NCI-H1694 (cell line): ENCODE results near the gene NFKBIL1.
A peak's percentile ranks its signal among the peaks of the same experiment; 100 is the strongest.
"Not testable (repeated sequence)": the region's sequence is repeated elsewhere in the genome, so short reads cannot be mapped to it uniquely, and the experiment has no call there.

Experiments
- DNase-seq: peaks from one replicate; lab custom pipeline; 2025; lab: John Stamatoyannopoulos, UW

The NFKBIL1 gene, protein sequence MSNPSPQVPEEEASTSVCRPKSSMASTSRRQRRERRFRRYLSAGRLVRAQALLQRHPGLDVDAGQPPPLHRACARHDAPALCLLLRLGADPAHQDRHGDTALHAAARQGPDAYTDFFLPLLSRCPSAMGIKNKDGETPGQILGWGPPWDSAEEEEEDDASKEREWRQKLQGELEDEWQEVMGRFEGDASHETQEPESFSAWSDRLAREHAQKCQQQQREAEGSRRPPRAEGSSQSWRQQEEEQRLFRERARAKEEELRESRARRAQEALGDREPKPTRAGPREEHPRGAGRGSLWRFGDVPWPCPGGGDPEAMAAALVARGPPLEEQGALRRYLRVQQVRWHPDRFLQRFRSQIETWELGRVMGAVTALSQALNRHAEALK

GRCh38 chr6:31546958-31547726 lies at the start of gene NFKBIL1:
NFKBIL1 (plus strand) TSS chr6:31547608; CDS start chr6:31547695, 87 bp downstream.
- DNase-seq = peak; percentile 93

GRCh38 chr6:31498748-31499147 lies 48.7 kb upstream of the NFKBIL1 start:
- no peak for DNase-seq

DNA sequence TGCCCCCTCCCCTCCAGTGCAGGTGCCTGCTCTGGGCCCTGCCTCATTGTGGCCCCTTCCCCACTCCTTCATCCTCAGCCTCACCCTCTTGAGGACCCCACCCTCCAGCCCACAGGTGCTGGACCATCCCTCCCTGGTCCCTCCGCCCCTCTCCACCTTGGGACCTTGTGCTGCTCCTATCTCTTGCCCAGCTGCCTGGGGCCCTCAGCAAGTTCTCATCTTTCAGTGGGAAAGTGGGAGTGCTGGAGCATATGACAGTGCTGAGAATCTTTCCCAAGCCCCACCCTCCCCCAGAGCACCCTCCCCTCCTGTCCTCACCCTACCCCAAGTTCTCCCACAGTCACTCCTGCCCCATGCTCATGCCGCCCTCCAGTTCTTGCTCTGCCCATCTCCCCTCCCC lies 47.8 kb upstream of the NFKBIL1 start:
- DNase-seq = not testable (repeated sequence)

DNA sequence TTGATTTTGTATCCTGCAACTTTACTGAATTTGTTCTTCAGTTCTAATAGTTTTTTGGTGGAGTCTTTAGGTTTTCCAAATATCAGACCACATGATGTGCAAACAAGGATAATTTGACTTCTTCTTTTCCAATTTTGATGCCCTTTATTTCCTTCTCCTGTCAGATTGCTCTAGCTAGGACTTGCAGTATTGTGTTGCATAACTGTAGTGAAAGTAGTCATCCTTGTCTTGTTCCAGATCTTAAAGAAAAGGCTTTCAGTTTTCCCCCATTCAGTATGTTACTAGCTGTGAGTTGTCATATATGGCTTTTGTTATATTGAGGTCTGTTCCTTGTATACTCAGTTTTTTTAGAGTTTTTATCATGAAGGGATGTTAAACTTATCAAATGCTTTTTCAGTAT lies 44.8 kb upstream of the NFKBIL1 start:
- no peak for DNase-seq

- not testable (repeated sequence) for DNase-seq
These were observed 38.4 kb upstream of the NFKBIL1 start for GRCh38 chr6:31509036-31509435.

DNA sequence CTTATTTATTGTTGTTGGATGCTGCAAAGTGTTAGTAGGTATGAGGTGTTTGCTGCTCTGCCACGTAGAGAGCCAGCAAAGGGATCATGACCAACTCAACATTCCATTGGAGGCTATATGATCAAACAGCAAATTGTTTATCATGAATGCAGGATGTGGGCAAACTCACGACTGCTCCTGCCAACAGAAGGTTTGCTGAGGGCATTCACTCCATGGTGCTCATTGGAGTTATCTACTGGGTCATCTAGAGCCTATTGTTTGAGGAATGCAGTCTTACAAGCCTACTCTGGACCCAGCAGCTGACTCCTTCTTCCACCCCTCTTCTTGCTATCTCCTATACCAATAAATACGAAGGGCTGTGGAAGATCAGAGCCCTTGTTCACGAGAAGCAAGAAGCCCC lies 37.4 kb upstream of the NFKBIL1 start:
- no peak for DNase-seq

GRCh38 chr6:31513456-31514165 lies 33.8 kb upstream of the NFKBIL1 start:
- no peak for DNase-seq

DNA sequence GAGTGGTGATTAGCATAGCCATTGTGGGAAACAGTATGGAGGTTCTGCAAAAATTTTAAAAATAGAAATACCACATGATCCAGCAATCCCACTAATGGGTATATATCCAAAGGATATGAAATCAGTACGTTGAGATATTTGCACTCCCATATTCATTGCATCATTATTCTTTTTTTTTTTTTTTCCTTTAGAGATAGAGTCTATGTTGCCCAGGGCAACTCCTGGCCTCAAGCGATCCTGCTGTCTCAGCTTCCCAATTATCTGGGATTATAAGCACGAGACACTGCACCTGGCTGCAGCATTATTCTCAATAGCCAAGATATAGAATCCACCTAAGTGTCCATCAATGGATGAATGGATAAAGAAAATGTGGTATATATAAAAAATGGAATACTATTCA lies 25.6 kb upstream of the NFKBIL1 start:
- no peak for DNase-seq

DNA sequence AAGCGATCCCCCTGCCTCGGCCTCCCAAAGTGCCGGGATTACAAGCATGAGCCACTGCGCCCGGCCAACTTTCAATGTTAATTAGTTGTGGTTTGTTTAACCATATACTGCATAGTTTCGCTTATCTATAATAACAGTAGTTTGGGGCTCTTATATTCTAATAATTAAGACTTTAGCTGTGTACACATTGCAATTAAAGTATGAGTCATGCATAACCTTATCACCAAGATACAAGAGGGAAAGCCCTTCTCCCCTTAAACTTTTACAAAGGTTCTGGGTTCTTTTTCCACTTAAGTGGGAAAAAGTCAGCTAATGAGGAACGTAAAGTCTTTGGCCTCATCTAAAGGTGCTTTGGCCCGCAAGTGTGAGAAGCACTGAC lies 21.9 kb upstream of the NFKBIL1 start:
- no peak for DNase-seq

DNA sequence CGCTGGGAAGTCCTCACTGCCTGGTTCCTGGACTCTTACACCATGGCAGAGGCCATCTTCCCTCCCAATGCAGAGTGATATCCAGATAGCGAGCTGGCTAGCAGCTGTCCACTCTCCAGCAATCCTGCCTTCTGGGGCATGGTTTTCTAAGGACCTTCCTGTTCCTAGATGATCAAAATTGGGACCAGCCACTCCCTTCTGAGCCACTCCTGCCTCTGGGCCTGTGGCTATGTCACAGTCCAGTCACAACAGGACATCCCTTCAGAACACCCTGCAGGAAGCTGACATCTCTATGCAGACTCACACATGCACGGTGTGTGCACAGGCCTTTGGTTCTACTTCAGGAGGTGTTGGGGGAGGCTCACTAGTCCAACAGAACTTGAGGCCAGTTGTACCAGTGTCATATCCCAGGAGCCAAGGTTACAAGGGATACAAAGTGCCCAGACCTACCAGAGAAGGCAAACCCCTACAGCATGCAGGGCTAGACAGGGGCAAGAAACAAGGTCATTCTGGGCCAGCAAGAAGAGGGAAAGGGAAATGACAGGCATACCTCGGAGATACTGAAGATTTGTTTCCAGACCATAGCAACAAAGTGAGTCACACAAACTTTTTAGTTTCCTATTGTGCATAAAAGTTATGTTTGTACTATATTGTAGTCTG lies 21.3 kb upstream of the NFKBIL1 start:
- no peak for DNase-seq

GRCh38 chr6:31528307-31528777 lies 19.1 kb upstream of the NFKBIL1 start:
- DNase-seq = no peak

- DNase-seq = no peak
These were observed 18.5 kb upstream of the NFKBIL1 start, which contains the start of gene MCCD1 for GRCh38 chr6:31528821-31529328. MCCD1 (plus strand) TSS chr6:31528962; CDS start chr6:31529015, 53 bp downstream.

GRCh38 chr6:31529329-31530150 lies 17.9 kb upstream of the NFKBIL1 start:
- DNase-seq = no peak

DNA sequence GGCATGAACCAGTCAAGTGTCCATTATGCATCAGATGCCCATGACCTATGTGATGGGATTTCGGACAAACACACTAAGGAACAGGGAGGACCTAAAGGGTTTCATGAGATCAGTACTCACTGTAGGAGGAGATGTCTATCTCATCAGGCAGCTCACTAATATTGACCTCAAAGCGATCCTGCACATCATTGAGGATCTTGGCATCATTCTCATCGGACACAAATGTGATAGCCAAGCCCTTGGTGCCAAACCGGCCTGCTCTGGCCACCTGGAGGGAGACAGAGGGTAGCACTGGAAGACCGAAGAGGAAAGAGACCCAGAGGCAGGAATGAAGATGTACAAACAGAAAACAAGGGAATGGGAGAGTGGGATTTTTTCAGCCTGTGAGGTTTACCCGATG lies 16.7 kb upstream of the NFKBIL1 start:
- no peak for DNase-seq

GRCh38 chr6:31531162-31531561 lies 16.2 kb upstream of the NFKBIL1 start:
- DNase-seq = no peak

DNA sequence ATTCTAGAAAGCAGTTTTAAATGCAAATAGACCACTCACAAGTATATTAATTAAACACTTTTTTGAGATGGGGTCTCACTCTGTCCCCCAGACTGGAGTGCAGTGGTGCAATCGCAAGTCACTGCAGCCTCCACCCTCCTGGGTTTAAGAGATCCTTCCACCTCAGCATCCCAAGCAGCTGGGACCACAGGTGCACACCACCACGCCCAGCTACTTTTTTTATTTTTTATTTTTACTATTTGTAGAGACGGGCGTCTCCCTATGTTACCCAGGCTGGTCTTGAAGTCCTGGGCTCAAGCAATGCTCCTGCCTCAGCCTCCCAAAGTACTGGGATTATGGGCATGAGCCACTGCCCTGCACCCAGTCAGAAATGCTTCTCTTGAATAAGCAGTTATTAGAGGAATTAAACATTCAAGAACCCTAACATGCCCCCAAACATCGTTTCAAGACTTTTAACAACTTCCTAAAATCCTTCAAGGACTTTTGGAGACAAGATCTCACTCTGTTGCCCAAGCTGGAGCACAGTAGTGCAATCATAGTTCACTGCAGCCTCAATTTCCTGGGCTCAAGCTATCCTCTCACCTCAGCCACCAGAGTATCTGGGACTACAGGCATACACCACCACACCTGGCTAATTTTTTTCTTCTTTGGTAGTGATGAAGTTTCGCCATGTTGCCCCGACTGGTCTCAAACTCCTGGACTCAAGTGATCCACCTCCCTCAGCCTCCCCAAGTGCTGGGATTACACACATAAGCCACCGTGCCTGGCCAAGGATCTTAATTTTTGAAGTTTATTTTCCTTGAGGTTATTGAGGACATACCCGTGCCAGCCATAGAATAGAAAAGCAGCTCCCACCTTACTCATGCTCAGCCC lies 15.4 kb upstream of the NFKBIL1 start:
- DNase-seq = no peak

DNA sequence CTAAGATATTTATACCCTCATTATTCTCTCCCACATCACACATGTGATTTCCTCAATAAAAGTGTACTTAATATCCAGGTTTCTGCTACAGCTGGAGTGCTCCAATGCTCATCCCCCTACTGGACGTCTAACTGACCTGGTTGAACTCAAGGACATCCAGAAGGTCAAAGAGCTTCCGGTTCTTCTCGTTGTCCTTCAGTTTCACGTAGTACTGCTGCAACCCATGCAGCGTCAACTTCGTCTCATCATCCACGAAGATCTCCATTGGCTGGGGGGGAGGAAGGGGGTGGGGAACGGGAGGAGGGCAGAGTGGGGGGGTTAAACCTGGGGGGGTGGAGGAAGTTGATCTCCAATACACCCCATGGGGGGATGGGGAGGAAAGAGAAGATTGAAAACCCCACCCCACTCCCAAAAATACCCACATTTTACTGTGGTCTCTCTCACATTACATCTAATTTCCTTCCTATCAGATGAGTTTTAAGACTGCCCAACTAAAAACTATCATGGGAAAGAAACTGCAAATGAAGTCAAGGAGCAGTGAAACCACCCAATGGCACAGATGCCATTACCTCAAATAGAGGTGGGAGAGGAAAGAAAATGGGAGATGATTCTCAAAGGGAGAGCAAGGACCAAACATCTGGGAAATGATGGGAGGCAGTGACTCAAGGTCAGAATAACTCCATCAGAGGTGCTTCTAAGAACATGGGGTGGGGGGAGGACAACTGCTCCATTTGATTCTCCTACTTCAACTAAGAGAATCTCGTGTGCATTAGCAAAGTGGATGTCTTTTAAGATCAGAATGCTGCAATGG lies 14.6 kb upstream of the NFKBIL1 start:
- DNase-seq = no peak

DNA sequence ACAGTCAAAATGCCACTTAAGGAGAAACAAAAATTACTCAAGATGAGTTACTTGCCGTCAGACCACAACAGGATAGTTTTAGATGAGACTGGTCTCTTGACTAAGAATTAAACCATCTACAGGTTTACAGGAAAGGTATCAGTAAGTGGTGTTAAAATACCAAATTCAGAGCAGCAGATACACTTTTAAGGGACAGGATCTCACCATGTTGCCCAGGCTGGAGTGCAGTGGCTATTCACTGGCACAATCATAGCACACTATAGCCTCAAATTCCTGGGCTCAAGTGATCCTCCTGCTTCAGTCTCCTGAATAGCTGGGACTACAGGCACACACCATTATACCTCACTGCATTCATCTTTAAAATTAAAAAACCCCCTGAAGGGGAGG lies 14.0 kb upstream of the NFKBIL1 start:
- DNase-seq = no peak

DNA sequence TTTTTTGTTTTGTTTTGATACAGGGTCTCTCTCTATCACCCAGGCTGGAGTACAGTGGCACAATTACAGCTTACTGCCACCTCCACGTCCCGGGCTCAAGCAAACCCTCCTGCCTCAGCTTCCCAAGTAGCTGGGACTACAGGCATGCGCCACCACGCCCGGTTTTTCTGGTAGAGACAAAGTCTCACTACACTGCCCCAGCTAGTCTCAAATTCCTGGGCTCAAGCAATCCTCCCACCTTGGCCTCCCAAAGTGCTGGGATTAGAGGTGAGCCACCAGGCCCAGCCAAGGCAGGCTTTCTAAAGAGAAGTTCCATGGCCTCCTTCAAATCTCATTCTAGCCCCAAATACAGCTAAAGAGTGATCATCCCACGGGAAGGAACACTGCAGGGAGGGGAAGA lies 13.4 kb upstream of the NFKBIL1 start:
- no peak for DNase-seq
